Caco-2 (cell line): Measurements from ENCODE around the gene SLITRK4. TPM values are rescaled to one million over a fixed set of nuclear protein-coding genes. Genes with fewer than 3 reads are reported as not detected.

Experiments used
- BruUV-seq: library from RNA; stranded (reverse); fragments of 400-500 nt; replicated peaks from 2 replicates; lab custom pipeline; 2021; lab: Mats Ljungman, UMichigan
- CTCF ChIA-PET: fragments of 300-600 bp; sonication (Branson Sonifier 250); formaldehyde crosslinking; loops from one replicate; lab custom pipeline; 2022; ENCODE audit warnings: antibody characterized with exemption; lab: Charles Lee
- POLR2A ChIA-PET: fragments of 300-600 bp; sonication (Branson Sonifier 250); formaldehyde crosslinking; loops from one replicate; lab custom pipeline; 2022; ENCODE audit warnings: antibody characterized with exemption; lab: Charles Lee
- DNase-seq, 2 experiments: peaks; one replicate each; pipeline versions ENCODE4 v3.0.0 to v3.0.0-alpha.2; 2020 to 2022
- H3K27me3 ChIP-seq: replicated peaks from 2 replicates; pipeline ENCODE4 v1.6.0; 2011; ENCODE audit warnings: low read length; ENCODE audit not compliant: control insufficient read depth, insufficient read depth
- H3K36me3 ChIP-seq: 2 replicates; pipeline ENCODE4 v1.5.1; 2011; ENCODE audit warnings: low read length; ENCODE audit not compliant: control insufficient read depth, insufficient read depth
- H3K4me1 ChIP-seq: fragments of 250-450 bp; sonication (Bioruptor Pico); 2 replicates; pipeline ENCODE4 v1.5.1; 2020; ENCODE audit warnings: mild to moderate bottlenecking
- H3K4me3 ChIP-seq: 2 replicates; pipeline ENCODE4 v1.5.1; 2011; ENCODE audit warnings: low read depth, mild to moderate bottlenecking, control low read depth, low read length
- H3K9me3 ChIP-seq: fragments of 250-450 bp; sonication (Bioruptor Pico); 2 replicates; pipeline ENCODE4 v1.5.1; 2020; ENCODE audit warnings: mild to moderate bottlenecking, moderate library complexity
- H3K27ac Mint-ChIP-seq: one replicate; pipeline ENCODE4 v1.8.0; 2022; ENCODE audit warnings: mixed read lengths; ENCODE audit not compliant: unreplicated experiment
- H3K27me3 Mint-ChIP-seq: one replicate; pipeline ENCODE4 v1.8.0; 2022; ENCODE audit warnings: mixed read lengths; ENCODE audit not compliant: insufficient read depth, unreplicated experiment
- H3K36me3 Mint-ChIP-seq: one replicate; pipeline ENCODE4 v1.8.0; 2022; ENCODE audit warnings: mild to moderate bottlenecking, mixed read lengths; ENCODE audit not compliant: insufficient read depth, unreplicated experiment
- H3K4me1 Mint-ChIP-seq: one replicate; pipeline ENCODE4 v1.8.0; 2022; ENCODE audit warnings: low read depth, mixed read lengths; ENCODE audit not compliant: unreplicated experiment
- H3K4me3 Mint-ChIP-seq: one replicate; pipeline ENCODE4 v1.8.0; 2022; ENCODE audit warnings: mild to moderate bottlenecking, moderate library complexity, mixed read lengths; ENCODE audit not compliant: unreplicated experiment
- H3K9me3 Mint-ChIP-seq: one replicate; pipeline ENCODE4 v1.8.0; 2022; ENCODE audit warnings: mixed read lengths; ENCODE audit not compliant: unreplicated experiment
- CTCF ChIP-seq, 2 experiments: fragments of 200-600 bp in 1 of 2; IDR thresholded peaks; 1 replicate in 1 of 2; 2 replicates in 1 of 2; pipeline versions ENCODE4 v1.5.1 to v1.8.0; 2011 to 2022; ENCODE audit warnings: antibody characterized with exemption in 1 of 2, control low read depth in 1 of 2, inconsistent platforms in 1 of 2, low read depth in 1 of 2, low read length in 1 of 2, mild to moderate bottlenecking in 1 of 2, moderate library complexity in 1 of 2; ENCODE audit not compliant: insufficient read depth in 1 of 2, severe bottlenecking in 1 of 2, unreplicated experiment in 1 of 2
- intact Hi-C: fragments of 100-400 bp; cut with micrococcal nuclease; formaldehyde crosslinking; loops from one replicate; pipeline ENCODE4 v1.10.0; 2022; ENCODE audit not compliant: unreplicated experiment
- total RNA-seq: library from RNA; stranded (reverse); gene quantifications from 2 replicates; pipeline ENCODE4 v1.2.3, GENCODE V29; 2022

Gene SLITRK4
- total RNA-seq, 1 experiment from 2014 or later: not detected

GRCh38 chrX:143581240-143581639 lies 54.7 kb downstream of the SLITRK4 start:
- Histone ChIP-seq H3K9me3 (no peaks in the 10 kb centered on the region), H3K27me3 (no peaks in the 10 kb centered on the region), H3K36me3 (no peaks in the 10 kb centered on the region), H3K4me3 (no peak overlapping the region), H3K4me1 (no peaks in the 10 kb centered on the region)
- BruUV-seq: no TSS peak
- POLR2A ChIA-PET: no interaction called here
- no peak for TF ChIP-seq CTCF (IDR thresholded peaks at IDR 0.05; ENCODE audit: insufficient read depth in 1 of 2, low read depth in 1 of 2, low read length in 1 of 2, severe bottlenecking in 1 of 2, unreplicated experiment in 1 of 2)
- no peaks in the 10 kb centered on the region for H3K9me3 Mint-ChIP-seq
- H3K27me3 Mint-ChIP-seq: no peaks in the 10 kb centered on the region
- no peak overlapping the region for H3K4me3 Mint-ChIP-seq
- no peaks in the 10 kb centered on the region for H3K4me1 Mint-ChIP-seq
- no peaks in the 10 kb centered on the region for H3K36me3 Mint-ChIP-seq
- DNase-seq: no peak
- CTCF ChIA-PET: no interaction called here
- intact Hi-C loops: no loop called here
- H3K27ac Mint-ChIP-seq: no peak overlapping the region

GRCh38 chrX:143580266-143580665 lies 55.6 kb downstream of the SLITRK4 start:
- Histone ChIP-seq H3K27me3 (no peaks in the 10 kb centered on the region), H3K4me1 (no peaks in the 10 kb centered on the region), H3K9me3 (no peaks in the 10 kb centered on the region), H3K4me3 (no peak overlapping the region), H3K36me3 (no peaks in the 10 kb centered on the region)
- no peaks in the 10 kb centered on the region for H3K27me3 Mint-ChIP-seq
- ChIA-PET POLR2A (no interaction called here), CTCF (no interaction called here)
- no TSS peak for BruUV-seq
- TF ChIP-seq CTCF (IDR thresholded peaks at IDR 0.05; ENCODE audit: insufficient read depth in 1 of 2, low read depth in 1 of 2, low read length in 1 of 2, severe bottlenecking in 1 of 2, unreplicated experiment in 1 of 2): no peak
- H3K4me3 Mint-ChIP-seq: no peak overlapping the region
- DNase-seq: no peak
- no peaks in the 10 kb centered on the region for H3K36me3 Mint-ChIP-seq
- no peaks in the 10 kb centered on the region for H3K9me3 Mint-ChIP-seq
- intact Hi-C loops: no loop called here
- H3K4me1 Mint-ChIP-seq: no peaks in the 10 kb centered on the region
- H3K27ac Mint-ChIP-seq: no peak overlapping the region

Other genes with a start within 250 kb of the SLITRK4 start
- gene SPANXN3, start 118.6 kb downstream of the SLITRK4 start, total RNA-seq: not detected in 2 replicates
- gene SPANXN2, start 84.7 kb upstream of the SLITRK4 start, total RNA-seq: not detected in 2 replicates
- not detected in 2 replicates for gene UBE2NL, start 248.0 kb upstream of the SLITRK4 start, total RNA-seq